T-cell (primary cell): ENCODE data around the gene ADGRG2. TPM values are rescaled to one million over a fixed set of nuclear protein-coding genes. Genes with fewer than 3 reads are reported as not detected.

ENCODE experiments used
- ATAC-seq, 4 experiments: fragments of 200-7000 bp in 3 of 4; fragments of 150-1000 bp in 1 of 4; cut with Tn5 transposase; replicated peaks in 1 of 4; 1 replicate in 3 of 4; 2 replicates in 1 of 4; pipeline ENCODE4 v1.10.0; 2021; ENCODE audit warnings: moderate library complexity in 3 of 4, mild to moderate bottlenecking in 2 of 4, moderate number of reproducible peaks in 1 of 4
- CTCF ChIA-PET, 2 donors: fragments of 300-600 bp; sonication (Branson Sonifier 250); formaldehyde crosslinking; loops; one replicate each; lab custom pipeline; 2022; ENCODE audit warnings: antibody characterized with exemption in 2 of 2; lab: Charles Lee
- POLR2A ChIA-PET, 2 donors: fragments of 300-600 bp; sonication (Branson Sonifier 250); formaldehyde crosslinking; loops; one replicate each; lab custom pipeline; 2022; ENCODE audit warnings: antibody characterized with exemption in 2 of 2; lab: Charles Lee
- DNase-seq, 35 experiments: peaks; one replicate each; pipeline versions ENCODE4 v3.0.0 to v3.0.0-alpha.2; 2013 to 2023
- H3K27ac ChIP-seq: one replicate; pipeline ENCODE4 v1.5.1; 2013; ENCODE audit warnings: low read length
- H3K27me3 ChIP-seq, 2 experiments: replicated peaks in 1 of 2; 1 replicate in 1 of 2; 2 replicates in 1 of 2; pipeline versions ENCODE4 v1.6.1 to v1.7.0; 2013; ENCODE audit warnings: low read length in 1 of 2, mixed read lengths in 1 of 2; ENCODE audit not compliant: control insufficient read depth in 2 of 2, insufficient read depth in 2 of 2; ENCODE audit errors: extremely low read depth in 1 of 2
- H3K36me3 ChIP-seq, 2 donors: 1 replicate in 1 of 2; 2 replicates in 1 of 2; pipeline versions ENCODE4 v1.6.1 to v1.7.0; 2013; ENCODE audit warnings: low read length in 1 of 2; ENCODE audit not compliant: control insufficient read depth in 2 of 2, insufficient read depth in 1 of 2; ENCODE audit errors: extremely low read depth in 1 of 2
- H3K4me1 ChIP-seq, 2 experiments: 1 replicate in 1 of 2; 2 replicates in 1 of 2; pipeline versions ENCODE4 v1.6.1 to v1.7.0; 2013; ENCODE audit warnings: low read length in 2 of 2, mixed read lengths in 1 of 2; ENCODE audit not compliant: insufficient read depth in 2 of 2, control insufficient read depth in 1 of 2; ENCODE audit errors: extremely low read depth in 1 of 2
- H3K4me3 ChIP-seq, 2 donors: 1 replicate in 1 of 2; 2 replicates in 1 of 2; pipeline versions ENCODE4 v1.5.1 to v1.7.0; 2013; ENCODE audit warnings: mild to moderate bottlenecking in 2 of 2, low read length in 1 of 2, moderate library complexity in 1 of 2; ENCODE audit not compliant: control insufficient read depth in 1 of 2; ENCODE audit errors: extremely low read depth in 1 of 2
- H3K9me3 ChIP-seq: 2 replicates; pipeline ENCODE4 v1.7.0; 2013
- H3K27ac Mint-ChIP-seq, 2 donors: one replicate each; pipeline ENCODE4 v1.8.0; 2020 to 2021; ENCODE audit warnings: mild to moderate bottlenecking in 2 of 2, mixed read lengths in 2 of 2
- H3K27me3 Mint-ChIP-seq, 2 donors: one replicate each; pipeline ENCODE4 v1.8.0; 2021 to 2022; ENCODE audit warnings: mixed read lengths in 2 of 2
- H3K36me3 Mint-ChIP-seq: one replicate; pipeline ENCODE4 v1.8.0; 2021; ENCODE audit warnings: mixed read lengths
- H3K4me1 Mint-ChIP-seq, 3 donors: one replicate each; pipeline ENCODE4 v1.8.0; 2020 to 2022; ENCODE audit warnings: mixed read lengths in 3 of 3, mild to moderate bottlenecking in 1 of 3
- H3K4me3 Mint-ChIP-seq, 3 donors: one replicate each; pipeline ENCODE4 v1.8.0; 2020 to 2022; ENCODE audit warnings: mild to moderate bottlenecking in 3 of 3, mixed read lengths in 3 of 3, moderate library complexity in 3 of 3
- H3K9me3 Mint-ChIP-seq, 3 donors: one replicate each; pipeline ENCODE4 v1.8.0; 2020 to 2022; ENCODE audit warnings: mixed read lengths in 3 of 3
- WGBS: methylation state at CpG from one replicate; pipeline ENCODE4 v1.1.5; 2013; ENCODE audit warnings: missing lambda C conversion rate; ENCODE audit not compliant: insufficient coverage; 5-methylcytosine and 5-hydroxymethylcytosine counted together
- total RNA-seq, 35 experiments: library from RNA in 6 of 35; stranded (reverse) in 6 of 35; fragments of 120-200 nt in 1 of 35; gene quantifications; one replicate each; pipeline versions ENCODE4 v1.2.1 to v1.2.4 and lab custom pipeline; 2013 to 2026

ADGRG2 gene, protein sequence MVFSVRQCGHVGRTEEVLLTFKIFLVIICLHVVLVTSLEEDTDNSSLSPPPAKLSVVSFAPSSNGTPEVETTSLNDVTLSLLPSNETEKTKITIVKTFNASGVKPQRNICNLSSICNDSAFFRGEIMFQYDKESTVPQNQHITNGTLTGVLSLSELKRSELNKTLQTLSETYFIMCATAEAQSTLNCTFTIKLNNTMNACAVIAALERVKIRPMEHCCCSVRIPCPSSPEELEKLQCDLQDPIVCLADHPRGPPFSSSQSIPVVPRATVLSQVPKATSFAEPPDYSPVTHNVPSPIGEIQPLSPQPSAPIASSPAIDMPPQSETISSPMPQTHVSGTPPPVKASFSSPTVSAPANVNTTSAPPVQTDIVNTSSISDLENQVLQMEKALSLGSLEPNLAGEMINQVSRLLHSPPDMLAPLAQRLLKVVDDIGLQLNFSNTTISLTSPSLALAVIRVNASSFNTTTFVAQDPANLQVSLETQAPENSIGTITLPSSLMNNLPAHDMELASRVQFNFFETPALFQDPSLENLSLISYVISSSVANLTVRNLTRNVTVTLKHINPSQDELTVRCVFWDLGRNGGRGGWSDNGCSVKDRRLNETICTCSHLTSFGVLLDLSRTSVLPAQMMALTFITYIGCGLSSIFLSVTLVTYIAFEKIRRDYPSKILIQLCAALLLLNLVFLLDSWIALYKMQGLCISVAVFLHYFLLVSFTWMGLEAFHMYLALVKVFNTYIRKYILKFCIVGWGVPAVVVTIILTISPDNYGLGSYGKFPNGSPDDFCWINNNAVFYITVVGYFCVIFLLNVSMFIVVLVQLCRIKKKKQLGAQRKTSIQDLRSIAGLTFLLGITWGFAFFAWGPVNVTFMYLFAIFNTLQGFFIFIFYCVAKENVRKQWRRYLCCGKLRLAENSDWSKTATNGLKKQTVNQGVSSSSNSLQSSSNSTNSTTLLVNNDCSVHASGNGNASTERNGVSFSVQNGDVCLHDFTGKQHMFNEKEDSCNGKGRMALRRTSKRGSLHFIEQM
- total RNA-seq, result not detected
- not detected for total RNA-seq (2013)
- total RNA-seq (lab: John Stamatoyannopoulos, UW), result 0 to 0.08 (median 0) reads per million in 29 experiments

DNA sequence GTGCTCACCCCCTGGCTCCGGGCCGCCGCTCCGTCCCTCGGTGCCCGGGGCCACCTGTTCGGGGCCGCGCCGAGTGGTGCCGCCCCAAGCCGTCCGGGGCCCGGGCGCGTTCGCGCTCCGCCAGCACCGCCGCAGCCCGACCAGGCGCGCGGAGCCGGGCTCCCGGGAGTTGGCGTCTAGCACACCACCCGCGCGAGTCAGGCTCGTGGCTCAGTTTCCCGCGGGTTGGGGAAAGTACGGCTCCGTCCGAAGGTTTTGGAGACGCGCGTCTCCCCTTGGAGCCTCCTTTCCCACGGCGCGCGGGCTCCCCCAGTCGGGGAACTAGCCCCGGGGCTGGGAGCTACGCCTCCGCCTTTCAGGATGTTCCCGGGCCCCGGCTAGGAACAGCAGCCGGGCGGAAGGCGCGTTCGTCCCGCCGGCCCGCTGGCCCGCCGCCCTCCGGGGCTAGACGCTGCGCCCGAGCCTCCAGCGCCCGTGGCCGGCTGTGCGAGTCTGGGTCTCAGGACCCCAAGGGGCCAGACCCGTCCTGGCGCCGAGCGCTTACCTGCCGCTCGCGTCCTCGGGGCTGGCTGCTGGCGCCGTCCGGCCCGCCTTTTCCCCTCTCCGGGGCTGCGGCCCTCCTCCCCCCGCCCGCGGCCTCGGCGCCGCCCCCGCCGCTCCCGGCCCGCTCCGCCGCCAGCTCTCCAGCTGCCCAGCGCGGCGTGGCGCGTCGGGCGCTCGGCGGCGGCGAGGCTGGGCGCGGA, at the start of gene ADGRG2:
ADGRG2 (minus strand) TSS at position 571 of the 743 bp plus-strand sequence. CDS start 53,634 bp downstream, outside the sequence.
- no peaks in the 10 kb centered on the region for H3K9me3 Mint-ChIP-seq
- Histone ChIP-seq H3K27me3 (peaks cover 18 to 19% of the 10 kb centered on the region in 2 experiments), H3K9me3 (no peaks in the 10 kb centered on the region), H3K36me3 (no peaks in the 10 kb centered on the region), H3K4me3 (no peak within 1 kb of the TSS), H3K27ac (no peak within 1 kb of the TSS), H3K4me1 (no peaks in the 10 kb centered on the region)
- peak within 1 kb of the TSS in 1 of 3 donors; percentile 42 for H3K4me3 Mint-ChIP-seq
- H3K27me3 Mint-ChIP-seq, result peaks cover 40 to 45% of the 10 kb centered on the region in 2 donors
- ATAC-seq, result no peak
- no peak for DNase-seq
- CTCF ChIA-PET, result no interaction called here
- 2% methylated on average over 51 of the region's 107 CpGs for WGBS
- H3K27ac Mint-ChIP-seq, result no peak within 1 kb of the TSS
- peaks cover 0 to 4% (median 0%) of the 10 kb centered on the region in 3 donors for H3K4me1 Mint-ChIP-seq
- H3K36me3 Mint-ChIP-seq, result no peaks in the 10 kb centered on the region
- POLR2A ChIA-PET, result no interaction called here

DNA sequence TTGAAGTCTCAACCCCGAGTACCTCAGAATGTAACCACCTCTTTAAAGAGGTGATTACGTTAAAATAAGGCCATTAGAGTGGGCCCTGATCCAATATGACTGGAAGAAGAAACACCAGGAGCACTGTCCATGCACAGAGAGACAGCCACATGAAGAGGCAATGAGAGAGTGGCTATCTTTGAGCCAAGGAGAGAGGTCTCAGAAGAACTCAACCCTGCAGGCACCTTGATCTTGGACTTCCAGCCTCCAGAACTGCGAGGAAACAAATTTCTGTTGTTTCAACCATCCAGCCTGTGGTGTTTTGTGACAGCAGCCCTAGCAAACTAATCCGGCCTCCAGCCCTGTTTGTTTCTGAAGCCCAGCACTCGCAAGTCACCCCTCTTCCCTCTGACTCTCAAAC, 46.3 kb upstream of the ADGRG2 start:
- H3K27me3 Mint-ChIP-seq, result peaks cover 0 to 9% of the 10 kb centered on the region in 2 donors
- H3K36me3 ChIP-seq, result no peaks in the 10 kb centered on the region
- no peak overlapping the region for H3K27ac ChIP-seq
- H3K27me3 ChIP-seq, result no peaks in the 10 kb centered on the region
- H3K27ac Mint-ChIP-seq, result no peak overlapping the region
- DNase-seq (no peak), ATAC-seq (no peak)
- POLR2A ChIA-PET, result no interaction called here
- H3K4me1 ChIP-seq, result no peaks in the 10 kb centered on the region
- H3K36me3 Mint-ChIP-seq, result no peaks in the 10 kb centered on the region
- WGBS, result no CpG with 5 or more reads among the region's 5 CpGs
- no peaks in the 10 kb centered on the region for H3K9me3 Mint-ChIP-seq
- CTCF ChIA-PET, result no interaction called here
- no peaks in the 10 kb centered on the region for H3K9me3 ChIP-seq
- no peaks in the 10 kb centered on the region for H3K4me1 Mint-ChIP-seq
- H3K4me3 Mint-ChIP-seq, result no peak overlapping the region
- H3K4me3 ChIP-seq, result no peak overlapping the region

DNA sequence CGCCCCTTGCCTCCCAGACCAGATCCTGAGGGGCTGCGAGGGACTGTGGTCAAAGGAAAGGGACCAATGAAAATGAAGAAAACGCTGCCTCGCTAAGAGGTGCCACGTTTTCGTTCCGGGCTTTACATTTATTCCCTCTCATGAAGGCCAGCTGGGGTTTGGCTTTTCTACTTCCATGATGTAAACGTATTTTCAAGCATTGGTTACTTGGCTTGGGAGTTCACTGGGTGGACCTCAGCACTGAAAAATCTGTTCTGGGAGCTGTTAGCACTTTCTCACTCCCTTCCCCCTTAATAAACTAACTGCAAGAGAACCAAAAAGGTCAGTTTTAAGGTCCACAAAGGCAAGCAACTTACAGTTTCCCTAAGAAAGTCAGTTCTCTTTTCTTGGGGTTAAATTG, 40.6 kb upstream of the ADGRG2 start:
- Histone ChIP-seq H3K36me3 (no peaks in the 10 kb centered on the region), H3K4me1 (no peaks in the 10 kb centered on the region), H3K27ac (no peak overlapping the region), H3K9me3 (no peaks in the 10 kb centered on the region), H3K4me3 (no peak overlapping the region), H3K27me3 (no peaks in the 10 kb centered on the region)
- Mint-ChIP-seq H3K4me1 (no peaks in the 10 kb centered on the region), H3K36me3 (no peaks in the 10 kb centered on the region), H3K9me3 (no peaks in the 10 kb centered on the region), H3K27me3 (peaks cover 0 to 18% of the 10 kb centered on the region in 2 donors), H3K27ac (no peak overlapping the region), H3K4me3 (no peak overlapping the region)
- ATAC-seq (no peak), DNase-seq (no peak)
- ChIA-PET CTCF (no interaction called here), POLR2A (no interaction called here)
- WGBS, result 100% methylated on average over 1 of the region's 8 CpGs

DNA sequence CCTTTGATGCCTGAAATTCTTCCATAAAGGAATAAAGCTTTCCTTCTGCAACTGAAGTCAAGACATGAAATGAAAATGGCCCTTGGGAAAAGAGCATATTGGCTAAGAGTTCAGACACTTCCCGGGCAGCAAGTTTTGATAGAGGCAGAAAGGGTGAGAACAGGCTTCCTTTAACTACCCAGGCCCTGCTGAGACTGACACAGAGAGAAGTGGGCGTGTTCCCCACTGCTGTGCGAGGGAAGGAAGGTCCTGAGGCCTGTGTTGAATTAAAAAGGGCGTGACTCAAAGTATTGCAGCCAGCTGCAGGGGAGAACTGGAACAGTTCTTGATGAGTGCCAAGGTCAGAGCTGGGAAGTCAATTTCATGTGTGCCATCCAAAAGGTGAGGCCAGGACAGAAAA, 33.9 kb upstream of the ADGRG2 start:
- Mint-ChIP-seq H3K9me3 (peaks cover 0 to 5% (median 0%) of the 10 kb centered on the region in 3 donors), H3K4me3 (no peak overlapping the region), H3K36me3 (no peaks in the 10 kb centered on the region), H3K27ac (no peak overlapping the region), H3K27me3 (peaks cover 3 to 25% of the 10 kb centered on the region in 2 donors), H3K4me1 (no peaks in the 10 kb centered on the region)
- Histone ChIP-seq H3K4me1 (no peaks in the 10 kb centered on the region), H3K4me3 (no peak overlapping the region), H3K9me3 (no peaks in the 10 kb centered on the region), H3K27ac (no peak overlapping the region), H3K27me3 (no peaks in the 10 kb centered on the region), H3K36me3 (no peaks in the 10 kb centered on the region)
- no peak for DNase-seq
- ChIA-PET POLR2A (no interaction called here), CTCF (no interaction called here)
- 53% methylated on average over 2 of the region's 4 CpGs for WGBS
- ATAC-seq, result no peak

DNA sequence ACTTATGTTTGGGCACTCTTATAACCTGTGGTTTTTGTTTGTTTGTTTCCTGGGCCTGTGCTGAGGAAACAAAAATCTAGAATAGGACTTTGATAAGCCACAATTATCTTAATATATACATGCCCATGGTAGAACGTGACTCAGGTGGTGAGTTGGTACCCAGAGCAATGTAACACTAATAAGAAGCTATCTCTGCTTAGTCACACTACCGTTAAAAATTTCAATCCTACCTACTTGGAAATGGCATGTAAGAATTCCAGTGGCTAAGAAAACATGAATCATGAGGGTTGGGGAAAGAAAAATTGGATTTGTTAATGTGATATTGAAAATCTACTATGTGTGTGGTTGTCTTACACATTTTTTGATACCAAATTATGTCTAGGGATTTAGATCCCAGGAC, 30.5 kb upstream of the ADGRG2 start:
- no CpG with 5 or more reads among the region's 2 CpGs for WGBS
- no peak overlapping the region for H3K27ac Mint-ChIP-seq
- Histone ChIP-seq H3K4me3 (no peak overlapping the region), H3K4me1 (no peaks in the 10 kb centered on the region), H3K27me3 (no peaks in the 10 kb centered on the region), H3K9me3 (no peaks in the 10 kb centered on the region), H3K27ac (no peak overlapping the region), H3K36me3 (no peaks in the 10 kb centered on the region)
- H3K4me3 Mint-ChIP-seq, result no peak overlapping the region
- DNase-seq (no peak), ATAC-seq (no peak)
- no peaks in the 10 kb centered on the region for H3K36me3 Mint-ChIP-seq
- ChIA-PET POLR2A (no interaction called here), CTCF (no interaction called here)
- H3K4me1 Mint-ChIP-seq, result no peaks in the 10 kb centered on the region
- peaks cover 3 to 16% of the 10 kb centered on the region in 2 donors for H3K27me3 Mint-ChIP-seq
- H3K9me3 Mint-ChIP-seq, result peaks cover 0 to 5% (median 0%) of the 10 kb centered on the region in 3 donors

DNA sequence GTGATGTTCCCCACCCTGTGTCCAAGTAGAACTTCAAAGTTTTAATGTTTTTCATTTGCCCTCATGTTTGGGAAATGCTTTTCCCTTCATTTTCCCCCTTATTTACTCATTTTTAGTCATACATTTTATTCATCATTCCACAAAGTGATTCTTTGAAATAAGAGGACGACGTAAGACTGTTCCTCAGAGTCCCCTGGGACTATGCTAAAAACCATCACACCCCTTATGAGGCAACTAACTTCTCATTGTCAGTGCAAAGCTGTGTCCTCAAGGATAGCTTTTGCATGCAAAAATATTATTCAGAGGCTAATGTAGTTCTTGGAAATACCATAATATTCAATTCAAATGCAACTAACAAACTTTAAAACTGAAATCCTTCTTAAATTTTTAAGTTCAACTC, 14.8 kb upstream of the ADGRG2 start:
- no peaks in the 10 kb centered on the region for H3K4me1 ChIP-seq
- no peaks in the 10 kb centered on the region for H3K36me3 Mint-ChIP-seq
- POLR2A ChIA-PET, result no interaction called here
- H3K36me3 ChIP-seq, result no peaks in the 10 kb centered on the region
- no peak for DNase-seq
- peaks cover 0 to 2% (median 0%) of the 10 kb centered on the region in 3 donors for H3K9me3 Mint-ChIP-seq
- H3K9me3 ChIP-seq, result no peaks in the 10 kb centered on the region
- H3K4me1 Mint-ChIP-seq, result no peaks in the 10 kb centered on the region
- CTCF ChIA-PET, result no interaction called here
- no peak overlapping the region for H3K27ac ChIP-seq
- no peaks in the 10 kb centered on the region for H3K27me3 ChIP-seq
- 100% methylated on average over 1 of the region's 2 CpGs for WGBS
- no peak overlapping the region for H3K4me3 ChIP-seq
- H3K27me3 Mint-ChIP-seq, result peaks cover 5 to 18% of the 10 kb centered on the region in 2 donors
- no peak overlapping the region for H3K4me3 Mint-ChIP-seq
- no peak overlapping the region for H3K27ac Mint-ChIP-seq
- ATAC-seq, result no peak
